Renal pelvis (tissue), 4 donors: ENCODE measurements around the gene TUB. TPM values are rescaled to one million over a fixed set of nuclear protein-coding genes. Genes with fewer than 3 reads are reported as not detected.
A peak's percentile ranks its signal among the peaks of the same experiment; 100 is the strongest.

Experiments
- DNase-seq: peaks from one replicate; pipeline ENCODE4 v3.0.0-alpha.2; 2013
- polyA plus RNA-seq, 3 donors: library from polyadenylated mRNA; unstranded; fragments of 120-200 nt; gene quantifications; one replicate each; pipeline ENCODE4 v1.2.1, GENCODE V29; 2013; ENCODE audit not compliant: insufficient read length in 3 of 3

Gene TUB
- polyA plus RNA-seq, 3 donors, result 24.7 to 26.2 (median 25.4) TPM

DNA sequence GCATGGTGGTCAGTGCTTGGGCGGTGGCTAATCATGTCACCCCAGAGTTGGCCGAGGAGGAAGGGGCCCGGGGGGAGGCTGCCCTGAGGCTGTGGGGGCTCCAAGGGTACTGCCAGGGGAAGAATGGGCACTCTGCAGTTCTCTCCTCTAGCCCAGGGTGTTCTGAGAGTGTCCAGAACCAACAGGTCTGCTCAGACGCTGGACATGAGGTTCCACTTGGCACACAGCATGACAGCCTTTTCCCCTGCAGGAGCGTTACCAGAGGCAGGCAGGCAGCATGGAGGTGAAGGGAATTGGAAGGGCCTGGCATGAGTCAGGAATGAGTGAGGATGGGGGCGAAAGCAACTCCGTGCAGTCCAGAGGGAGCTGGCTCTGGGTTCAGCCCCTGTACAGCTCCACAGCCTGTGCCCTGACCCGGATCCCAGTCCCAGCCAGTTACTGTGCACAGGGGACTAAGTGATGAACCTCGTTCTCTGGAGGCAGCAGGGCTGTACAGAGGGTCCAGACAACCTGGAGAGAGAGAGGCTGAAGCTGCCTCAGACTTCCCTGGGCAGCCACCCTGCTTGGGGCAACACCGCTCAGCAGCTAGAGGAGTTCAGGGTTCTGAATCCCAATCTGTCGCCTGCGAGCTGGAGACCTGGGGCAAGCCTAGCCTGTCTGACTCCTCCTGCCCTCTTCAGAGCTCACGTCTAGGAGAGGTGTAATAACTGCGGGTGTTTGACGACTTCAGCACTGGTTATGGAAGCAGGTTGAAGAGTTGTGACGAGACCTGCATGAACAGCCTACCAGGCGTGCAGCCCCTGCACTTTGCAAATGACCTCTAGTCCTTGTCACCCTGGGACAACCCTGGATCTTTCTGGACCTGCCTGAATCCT, 14.7 kb upstream of the TUB start:
- no peak for DNase-seq

DNA sequence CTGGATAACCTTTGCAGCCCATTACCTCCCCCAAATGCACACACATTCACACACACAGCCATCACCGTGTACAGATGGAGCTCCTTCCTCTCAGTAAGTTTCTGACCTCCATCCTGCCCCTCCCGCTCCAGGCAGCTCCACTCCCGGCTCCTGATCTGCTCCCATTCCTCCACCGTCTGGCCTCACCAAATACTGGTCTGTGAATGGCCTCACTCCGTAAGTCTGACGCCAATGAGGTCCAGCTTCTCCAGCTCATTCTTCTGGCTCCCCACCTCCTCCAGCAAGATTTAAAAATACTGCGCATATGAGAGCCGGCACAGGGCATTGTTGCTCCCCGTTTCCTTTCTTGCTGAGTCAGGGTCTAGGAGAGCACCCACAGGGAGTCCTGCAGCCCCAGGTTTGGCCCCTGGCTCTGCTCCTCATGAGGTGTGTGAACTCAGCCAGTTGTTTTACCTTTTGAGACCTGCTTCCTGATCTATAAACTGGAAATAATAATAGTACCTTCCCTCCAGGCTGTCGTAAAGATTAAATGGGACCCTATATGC, 14.0 kb upstream of the TUB start:
- DNase-seq, result no peak

DNA sequence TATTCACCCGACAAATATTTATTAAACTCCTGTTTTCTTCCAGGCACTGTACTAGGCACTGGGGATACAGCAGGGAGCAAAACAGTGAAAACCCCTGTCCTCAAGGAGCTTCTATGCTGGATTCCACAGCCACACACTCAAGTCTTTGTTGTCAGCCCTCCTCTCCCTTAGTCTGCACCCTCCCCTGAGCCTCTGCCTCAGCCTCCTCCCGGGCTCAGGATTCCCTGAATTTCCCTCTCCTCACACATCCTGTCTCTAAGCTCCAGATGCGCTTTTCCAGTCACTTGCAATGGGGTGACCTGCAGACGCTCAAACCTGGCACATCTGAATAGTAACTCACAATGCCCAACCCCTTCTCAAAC, 13.5 kb upstream of the TUB start:
- DNase-seq, result no peak

DNA sequence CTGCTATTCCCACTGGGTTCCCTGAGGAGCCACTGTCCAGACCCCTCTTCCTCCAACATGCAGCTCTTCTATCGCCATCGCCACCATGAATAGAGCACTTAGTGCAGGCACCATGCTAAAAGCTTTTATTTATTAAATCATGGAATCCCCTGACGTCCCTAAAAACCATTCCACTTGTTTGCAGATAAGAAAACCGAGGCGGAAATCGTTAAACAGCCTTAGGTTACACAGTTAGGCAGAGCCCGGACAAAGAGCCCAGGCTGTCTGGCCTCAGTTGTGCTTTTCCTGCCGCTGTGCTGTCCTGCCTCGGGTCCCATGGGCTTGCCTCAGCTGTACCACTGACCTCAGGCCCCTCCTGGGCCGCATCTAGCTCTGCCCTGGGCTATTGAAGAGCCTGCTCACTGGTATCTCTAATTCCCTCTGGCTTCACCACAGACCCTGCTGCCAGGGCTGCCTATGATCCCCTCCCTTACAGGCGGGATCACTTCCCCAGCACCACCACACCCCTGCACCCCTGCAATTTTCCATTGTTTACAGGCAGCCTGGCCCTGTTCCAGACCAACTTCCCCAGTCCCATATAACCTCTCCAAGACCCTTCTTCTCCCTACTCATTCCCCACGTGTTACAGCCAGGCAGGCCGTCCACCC, 13.0 kb upstream of the TUB start:
- no peak for DNase-seq

DNA sequence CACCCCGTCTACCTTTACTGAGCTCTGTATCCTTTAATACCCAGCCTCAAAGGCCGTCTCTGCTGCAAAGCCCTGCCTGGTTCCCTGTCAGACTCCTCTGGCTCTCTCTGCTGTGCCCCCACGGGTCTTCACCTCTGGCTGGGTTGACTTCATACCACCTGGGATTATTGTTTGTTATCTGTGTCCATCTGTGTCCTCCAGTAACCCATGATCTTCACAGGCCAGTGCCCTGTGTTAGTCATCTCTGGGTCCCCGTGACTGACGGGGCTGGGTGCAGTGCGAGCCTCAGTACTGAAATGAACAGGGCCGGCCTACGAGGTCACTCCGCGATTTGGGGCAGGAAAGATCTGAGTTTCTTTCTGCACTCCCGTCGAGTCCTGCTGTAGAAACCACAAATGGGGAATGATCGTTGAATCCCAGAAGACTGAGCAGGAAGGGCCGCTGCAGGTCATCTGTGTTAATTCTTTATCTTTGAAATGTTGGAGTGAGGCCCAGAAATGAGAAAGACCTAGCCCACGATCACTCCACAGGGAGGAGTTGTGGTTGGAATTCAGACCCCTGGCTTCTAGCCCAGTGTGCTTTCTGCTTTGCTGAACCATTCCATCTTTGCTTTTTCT, 12.3 kb upstream of the TUB start:
- DNase-seq, result peak; percentile 80

DNA sequence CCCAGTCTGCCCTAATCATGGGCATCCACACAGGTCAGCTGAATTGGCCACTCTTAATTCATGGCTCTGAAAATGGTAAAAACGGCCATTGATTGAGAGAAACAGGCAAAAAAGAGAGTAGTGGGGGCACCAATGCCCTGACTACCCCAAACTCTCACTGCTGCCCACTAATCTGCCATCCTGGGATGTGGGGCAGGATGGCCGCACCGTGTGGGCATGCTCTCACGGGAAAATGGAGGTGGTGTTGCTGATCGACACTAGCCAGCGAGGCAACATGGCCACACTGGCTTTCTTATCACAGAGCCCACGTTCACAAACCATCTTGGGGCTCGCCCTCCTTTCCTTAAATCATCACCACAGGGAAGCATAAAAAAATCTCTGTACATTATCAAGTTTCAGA, 11.2 kb upstream of the TUB start:
- DNase-seq, result no peak

DNA sequence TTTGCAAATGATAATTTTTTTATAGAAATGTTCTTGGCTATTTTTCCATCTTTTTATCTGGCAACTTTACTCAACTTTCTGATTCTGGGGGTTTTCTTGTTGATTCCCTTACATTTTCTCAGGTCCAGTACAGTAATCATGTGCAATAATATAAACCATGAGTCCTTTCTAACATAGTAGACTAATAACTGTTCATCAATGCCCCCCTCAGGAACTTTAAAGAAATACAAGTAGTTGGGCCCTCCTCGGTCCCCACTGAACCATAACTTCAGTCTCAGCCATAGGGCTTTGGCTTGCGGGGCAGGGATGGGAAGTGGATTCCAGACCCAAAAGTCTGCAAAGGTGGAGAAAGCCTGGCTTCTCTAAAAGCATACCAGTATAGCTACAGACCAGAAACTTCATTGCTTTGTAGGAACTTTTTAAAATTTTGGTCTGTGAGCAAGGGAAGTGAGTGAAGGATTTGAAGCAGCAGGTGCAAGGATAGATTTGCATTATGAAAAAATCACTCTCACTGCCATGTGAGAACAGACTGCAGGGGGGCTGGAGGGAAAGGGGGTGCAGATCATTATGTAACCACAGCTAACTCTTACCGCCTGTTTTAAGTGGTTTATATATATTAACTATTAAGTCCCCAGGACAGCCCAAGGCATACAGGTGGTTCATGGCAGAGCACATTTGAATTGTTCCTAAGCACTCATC, 10.4 kb upstream of the TUB start:
- peak; percentile 28 for DNase-seq

DNA sequence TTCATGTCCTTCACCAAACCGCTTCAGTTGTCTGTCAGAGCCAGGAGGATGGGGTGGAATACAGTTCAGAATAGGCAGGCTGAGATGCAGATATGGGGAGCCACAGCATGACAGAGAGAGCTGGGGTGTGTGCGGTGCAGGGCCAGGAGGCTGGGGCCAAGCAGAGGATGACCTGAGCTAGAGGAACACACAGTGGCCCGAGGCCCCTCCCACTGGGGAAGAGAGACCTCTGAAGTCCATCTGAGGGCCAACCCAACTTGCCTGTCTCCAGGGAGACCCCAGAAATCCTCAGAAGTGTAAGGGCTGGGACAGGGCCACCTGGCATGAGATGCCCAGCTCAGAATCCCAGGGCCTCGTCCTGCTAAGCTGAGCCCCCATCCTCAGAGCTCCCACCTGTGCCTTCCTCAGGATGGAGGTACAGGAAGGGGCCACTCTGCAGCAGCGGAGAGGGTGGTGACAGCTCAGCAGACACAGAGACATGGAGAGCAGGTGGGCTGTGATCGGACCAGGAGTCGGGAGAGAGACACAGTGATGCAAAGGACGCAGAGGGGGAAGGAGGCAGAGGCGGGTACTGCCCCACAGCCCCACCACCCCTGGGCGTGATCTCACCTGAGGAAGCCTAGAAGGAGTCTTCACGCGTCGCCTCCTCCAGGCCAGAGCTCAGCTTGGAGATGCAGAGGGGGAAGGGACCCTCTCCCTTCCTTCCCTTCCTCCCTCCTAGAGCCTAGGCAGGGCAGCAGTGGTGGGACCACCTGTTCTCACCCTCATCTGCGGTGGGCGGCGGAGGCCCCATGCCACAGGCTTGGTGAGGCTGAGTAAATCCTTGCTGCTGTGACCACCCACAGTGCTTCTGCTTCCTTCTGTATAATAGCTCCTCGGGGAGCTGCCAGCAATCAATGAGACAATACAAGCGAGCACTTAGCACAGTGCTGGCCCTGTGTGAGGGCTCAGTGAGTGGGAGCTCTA, 9.1 kb upstream of the TUB start:
- DNase-seq, result no peak

DNA sequence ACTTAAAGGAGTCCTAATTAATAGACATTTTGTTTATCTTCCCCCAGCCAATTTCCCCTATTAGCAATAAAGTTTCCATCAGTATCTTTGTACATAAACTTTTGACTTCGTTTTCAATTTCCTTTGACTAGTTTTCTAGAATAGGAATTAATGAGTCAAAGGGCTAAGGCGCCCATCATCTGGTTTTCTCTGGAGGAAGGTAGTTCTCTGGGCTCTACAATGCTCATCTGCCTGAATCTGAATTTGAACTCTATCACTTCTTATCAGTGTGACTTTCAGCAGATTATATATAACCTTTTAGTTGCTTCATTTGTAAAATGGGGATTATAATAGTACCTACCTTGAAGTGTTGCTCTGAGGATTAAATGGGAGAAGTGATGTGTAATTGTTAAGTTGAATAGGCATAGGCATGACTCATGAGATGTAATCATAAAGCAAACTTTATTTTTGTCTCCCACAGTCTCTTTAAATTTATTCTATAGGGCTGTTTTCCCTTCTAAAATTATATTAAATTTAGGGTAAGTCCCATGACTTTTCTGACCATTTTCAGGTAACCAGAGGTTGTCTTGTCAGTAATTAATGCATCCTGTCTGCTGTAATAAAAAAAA, 5.8 kb upstream of the TUB start:
- DNase-seq, result no peak

DNA sequence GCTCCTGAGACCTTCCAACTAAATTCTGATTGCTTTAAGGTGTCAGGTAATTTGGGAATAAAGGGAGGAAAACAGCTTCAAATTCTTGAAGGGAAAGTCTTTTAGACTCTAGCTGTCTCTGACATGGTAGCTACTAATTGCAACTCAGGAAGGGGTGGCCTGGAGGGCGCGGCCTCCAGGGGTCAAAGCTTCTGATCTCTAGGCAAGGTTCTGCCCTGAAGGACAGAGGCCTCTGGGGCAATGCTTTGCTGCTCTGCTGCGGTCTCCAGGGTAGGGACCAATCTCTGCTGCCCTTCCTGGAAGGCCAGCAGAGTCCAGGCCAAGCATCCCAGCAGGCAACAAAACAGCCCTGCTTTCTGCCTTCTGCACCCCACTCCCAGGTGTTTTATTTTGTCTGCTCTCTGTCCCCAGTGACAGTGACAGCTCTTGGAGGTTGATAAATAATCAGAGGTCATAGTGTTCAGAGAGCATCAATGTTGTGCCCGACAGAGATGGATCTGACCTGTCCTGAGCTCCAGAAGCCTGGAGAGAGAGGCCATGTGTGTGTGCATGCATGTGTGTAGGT, 1.8 kb upstream of the TUB start:
- DNase-seq, result no peak

DNA sequence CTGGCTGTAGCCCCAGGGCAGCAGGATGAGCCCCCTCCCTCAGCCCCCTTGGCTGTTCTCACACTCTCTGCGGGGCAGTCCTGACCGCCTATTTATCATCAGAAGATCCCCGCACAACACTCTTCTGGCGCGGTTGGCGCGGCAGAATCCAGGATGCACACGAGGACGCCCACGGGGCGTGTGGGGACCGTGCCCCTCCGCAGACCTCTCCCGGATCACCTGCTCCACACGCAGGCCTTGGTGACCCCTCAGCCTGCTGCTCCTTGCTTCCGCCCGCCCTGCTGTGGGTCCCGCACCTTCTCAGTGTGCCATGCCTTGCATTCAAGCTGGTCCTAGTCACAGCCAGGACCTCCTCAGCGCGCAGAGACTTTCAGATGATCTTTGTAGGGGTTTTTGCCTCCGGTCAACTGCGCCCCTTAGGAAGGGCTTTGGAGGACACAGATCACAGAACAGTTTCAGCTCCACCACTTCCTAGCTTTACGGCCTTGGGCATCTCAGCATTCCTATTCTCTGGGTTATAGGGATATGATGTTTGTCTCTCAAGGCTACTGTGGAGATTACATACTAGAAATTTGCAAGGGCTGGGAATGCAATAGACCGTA, 841 bp upstream of the TUB start:
- DNase-seq, result no peak

DNA sequence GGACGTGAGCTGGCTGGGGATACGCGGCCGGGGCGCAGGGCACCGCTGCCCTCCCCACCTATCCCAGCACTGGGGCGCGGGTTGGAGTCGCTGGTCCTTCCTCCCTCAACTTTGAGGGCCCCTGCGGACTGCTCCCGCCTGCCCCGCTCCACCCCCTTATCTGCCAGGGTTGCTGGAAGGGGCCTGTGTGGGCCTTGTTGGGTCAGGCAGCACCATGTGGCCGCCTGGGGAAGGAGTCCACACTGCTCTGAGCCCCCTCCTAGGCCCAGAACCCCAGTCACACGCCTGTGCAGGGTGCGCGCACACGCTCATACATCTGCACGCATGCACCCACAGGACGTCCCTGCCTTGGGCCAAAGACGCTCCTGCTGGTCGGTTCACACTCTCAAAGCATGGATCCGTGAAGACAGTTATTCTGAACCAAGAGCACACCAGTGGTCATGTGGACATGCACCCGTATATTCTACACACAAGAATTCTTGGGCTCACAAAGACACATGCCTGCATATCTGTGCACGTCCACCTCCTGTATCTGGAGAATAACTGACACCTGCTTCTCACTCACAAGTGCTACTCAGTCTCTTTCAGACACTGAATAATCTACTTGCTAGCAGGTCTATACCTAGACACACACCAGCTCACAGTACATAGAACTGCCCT, 710 bp downstream of the TUB start:
- no peak for DNase-seq

DNA sequence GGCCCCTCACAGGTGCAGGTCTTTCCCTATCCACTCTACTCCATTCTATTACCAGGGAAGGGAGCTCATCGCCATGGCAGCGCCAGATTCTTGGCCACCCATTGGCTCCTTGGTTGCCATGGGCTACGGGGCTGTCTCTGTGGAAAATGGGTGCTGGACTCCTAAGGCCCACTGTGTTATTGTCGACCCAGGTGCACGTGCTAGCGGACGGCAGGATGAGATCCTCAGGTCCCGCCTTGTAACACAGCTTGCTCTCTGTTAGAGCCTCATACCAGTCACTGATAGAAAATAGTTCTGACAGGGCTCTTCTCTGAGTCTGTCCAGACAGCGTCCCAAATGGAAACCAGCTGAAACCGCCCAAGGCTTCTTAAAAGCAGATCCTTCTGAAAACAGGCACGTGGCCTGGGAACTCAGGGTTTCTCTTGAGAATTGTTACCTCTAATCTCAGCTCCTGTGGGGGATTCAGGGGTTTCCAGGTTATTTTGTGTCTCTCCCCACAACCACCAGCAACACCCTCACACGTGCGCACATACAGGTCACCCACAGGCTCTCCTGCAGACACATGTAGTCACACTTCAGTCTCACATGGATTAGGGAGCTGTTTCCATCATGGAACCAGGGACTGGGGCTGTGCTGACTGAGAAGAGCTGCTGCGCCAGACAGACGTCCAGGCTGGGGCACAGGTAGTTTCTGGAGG, 1.5 kb downstream of the TUB start:
- DNase-seq, result no peak

DNA sequence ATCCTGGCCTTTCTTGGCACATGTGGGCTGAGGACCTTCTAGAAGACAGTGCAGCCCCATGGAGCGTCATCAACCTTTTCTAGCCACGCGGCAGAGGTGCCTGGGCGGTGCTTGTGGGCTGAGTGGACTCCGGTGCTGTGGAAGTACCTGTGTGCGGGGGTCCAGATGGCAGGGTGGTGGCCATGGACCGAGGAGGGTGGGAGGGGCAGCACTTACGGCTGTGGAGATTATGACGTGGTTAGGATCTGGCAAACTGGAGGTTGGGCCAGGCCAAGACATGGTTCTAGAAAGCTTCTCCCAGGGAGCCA, 2.0 kb downstream of the TUB start:
- no peak for DNase-seq

DNA sequence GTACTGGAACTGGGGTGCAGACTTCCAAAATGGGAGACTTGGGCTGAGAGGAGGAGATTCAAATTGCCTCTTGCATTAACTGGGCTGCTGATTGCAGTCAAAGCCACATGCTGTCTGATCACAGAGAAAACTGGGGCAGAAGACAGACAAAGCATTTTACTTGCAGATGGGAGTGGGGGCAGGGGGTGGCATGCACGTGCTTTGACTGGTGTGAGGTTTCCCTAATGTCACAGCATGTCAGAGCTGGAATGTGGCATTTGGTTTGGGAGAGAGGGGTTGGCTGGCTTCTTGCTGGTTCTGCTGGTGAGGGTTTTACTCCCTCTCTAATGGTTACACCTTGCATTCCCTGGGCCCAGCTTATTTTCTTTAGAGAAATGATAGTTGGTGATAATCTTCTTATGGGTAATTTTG, 2.9 kb downstream of the TUB start:
- peak; percentile 34 for DNase-seq

DNA sequence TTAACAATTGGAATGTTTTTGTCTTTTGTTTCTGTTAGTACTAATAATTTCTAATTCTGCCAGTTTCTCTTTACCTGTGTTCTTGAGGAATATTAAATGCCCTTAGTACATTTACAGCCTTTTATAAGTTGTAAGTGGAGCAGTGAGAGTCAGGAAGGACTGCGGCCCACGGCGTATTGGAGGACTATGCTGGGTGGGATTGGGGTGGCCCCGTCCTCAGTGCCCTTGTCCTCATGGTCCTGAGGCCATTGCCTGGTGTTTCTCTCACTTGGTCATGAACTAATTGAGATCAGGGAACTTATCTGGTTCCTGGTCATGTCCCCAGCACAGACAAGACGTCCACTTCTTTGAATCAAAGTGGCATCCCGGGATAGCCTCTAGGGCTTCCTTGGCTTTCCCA, 3.3 kb downstream of the TUB start:
- DNase-seq, result no peak

DNA sequence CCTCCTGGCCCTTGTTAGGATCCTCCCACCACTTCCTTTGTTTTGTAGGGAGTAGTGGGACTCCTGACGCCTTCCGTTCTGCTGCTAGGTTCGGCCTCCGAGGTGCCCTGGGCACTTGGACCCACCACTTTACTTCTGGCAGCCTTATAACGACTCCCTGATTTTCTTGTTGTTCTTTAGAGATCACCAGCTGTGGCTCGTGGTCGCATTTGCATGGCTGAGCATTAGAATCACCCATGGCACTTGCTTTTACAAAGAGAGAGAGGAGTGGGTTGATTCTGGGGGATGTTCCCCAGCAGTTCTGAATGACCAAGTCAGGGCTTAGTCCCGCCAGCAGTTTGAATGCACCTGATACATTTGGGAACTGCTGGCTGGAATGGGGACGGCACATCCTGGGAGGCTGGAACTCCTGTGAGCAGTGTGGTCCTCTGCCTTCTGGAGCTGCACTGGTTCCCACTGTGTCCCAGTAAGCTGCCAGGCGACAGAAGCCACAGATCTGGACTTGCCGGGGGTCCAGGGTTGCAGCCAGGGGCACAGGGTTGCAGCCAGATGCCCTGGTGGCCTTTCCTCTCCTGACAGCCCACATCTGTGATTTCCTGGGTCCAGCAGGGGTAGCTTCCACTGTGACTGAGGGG, 4.1 kb downstream of the TUB start:
- DNase-seq, result no peak

DNA sequence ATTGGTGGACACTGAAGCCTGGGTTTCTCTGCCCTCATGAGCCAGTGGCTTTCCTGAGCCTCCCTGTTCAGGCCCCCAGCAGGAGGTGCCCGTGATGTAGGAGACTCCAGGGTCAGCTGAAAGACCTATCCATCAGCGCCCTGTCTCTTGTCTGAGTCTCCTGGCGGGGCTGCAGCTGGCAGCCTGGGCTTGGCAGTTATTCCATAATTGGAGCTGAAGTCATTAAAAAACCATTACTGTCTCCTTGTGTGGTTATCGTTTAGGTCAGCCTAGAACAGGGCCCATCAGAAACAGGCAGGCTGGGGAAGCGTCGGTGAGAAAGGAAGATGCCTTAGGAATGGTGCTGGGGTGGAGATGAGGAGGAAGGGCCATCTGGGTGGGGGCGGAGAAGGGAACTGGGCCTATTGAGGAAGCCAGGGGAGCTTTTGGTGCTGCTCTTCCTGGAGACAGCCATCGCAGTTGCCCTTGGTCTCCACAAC, 5.0 kb downstream of the TUB start:
- no peak for DNase-seq
